Nephron (organoid): Measurements from ENCODE around the gene ETS1.

Experiments
- H3K27ac Mint-ChIP-seq, 3 experiments: 2 replicates each; pipeline ENCODE4 v1.8.0; 2020; ENCODE audit warnings: mixed read lengths in 3 of 3, mild to moderate bottlenecking in 2 of 3, moderate library complexity in 1 of 3
- H3K27me3 Mint-ChIP-seq: 2 replicates; pipeline ENCODE4 v1.8.0; 2021; ENCODE audit warnings: low read depth, mild to moderate bottlenecking, moderate library complexity, mixed read lengths
- H3K36me3 Mint-ChIP-seq: 2 replicates; pipeline ENCODE4 v1.8.0; 2020; ENCODE audit warnings: low read depth, mixed read lengths
- H3K4me1 Mint-ChIP-seq: 2 replicates; pipeline ENCODE4 v1.8.0; 2020; ENCODE audit warnings: mixed read lengths
- H3K4me3 Mint-ChIP-seq, 3 experiments: 2 replicates each; pipeline ENCODE4 v1.8.0; 2020; ENCODE audit warnings: mild to moderate bottlenecking in 3 of 3, mixed read lengths in 3 of 3, moderate library complexity in 2 of 3
- H3K9me3 Mint-ChIP-seq: 2 replicates; pipeline ENCODE4 v1.8.0; 2020; ENCODE audit warnings: mixed read lengths
- TF ChIP-seq, protein P1 (sequence below), 3 experiments: fragments of 200-600 bp; sonication (generic); IDR thresholded peaks; one replicate each; pipeline ENCODE4 v1.5.0; 2021; ENCODE audit warnings: antibody characterized with exemption in 3 of 3; ENCODE audit not compliant: unreplicated experiment in 3 of 3

ETS1 gene

DNA sequence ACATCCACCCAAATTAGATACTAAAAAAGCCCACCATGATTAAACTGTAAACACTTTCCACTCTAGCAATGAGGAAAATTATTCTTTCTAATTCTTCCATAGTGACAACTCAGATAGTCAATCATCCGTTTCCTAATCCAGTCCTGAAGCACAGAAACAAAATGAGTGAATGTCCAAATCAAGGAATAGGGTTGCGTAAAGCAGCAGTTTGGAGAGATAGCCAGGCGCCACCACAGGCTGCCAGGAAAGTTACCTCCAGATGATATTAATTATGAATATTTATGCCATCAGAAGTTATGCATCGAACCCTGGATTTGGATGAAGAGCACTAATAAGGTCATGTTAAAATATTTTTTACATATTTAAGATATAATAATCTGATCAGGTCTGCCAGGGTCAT is 63.2 kb downstream of the ETS1 start:
- H3K4me1 Mint-ChIP-seq, result peaks cover 35% of the 10 kb centered on the region
- H3K27me3 Mint-ChIP-seq, result peaks cover 40% of the 10 kb centered on the region
- H3K9me3 Mint-ChIP-seq, result no peaks in the 10 kb centered on the region
- H3K4me3 Mint-ChIP-seq, result peak overlapping the region; percentile 54 to 91 (median 65)
- H3K27ac Mint-ChIP-seq, result peak overlapping the region; percentile 40 to 92 (median 78)
- H3K36me3 Mint-ChIP-seq, result no peaks in the 10 kb centered on the region
- TF ChIP-seq, protein P1, sequence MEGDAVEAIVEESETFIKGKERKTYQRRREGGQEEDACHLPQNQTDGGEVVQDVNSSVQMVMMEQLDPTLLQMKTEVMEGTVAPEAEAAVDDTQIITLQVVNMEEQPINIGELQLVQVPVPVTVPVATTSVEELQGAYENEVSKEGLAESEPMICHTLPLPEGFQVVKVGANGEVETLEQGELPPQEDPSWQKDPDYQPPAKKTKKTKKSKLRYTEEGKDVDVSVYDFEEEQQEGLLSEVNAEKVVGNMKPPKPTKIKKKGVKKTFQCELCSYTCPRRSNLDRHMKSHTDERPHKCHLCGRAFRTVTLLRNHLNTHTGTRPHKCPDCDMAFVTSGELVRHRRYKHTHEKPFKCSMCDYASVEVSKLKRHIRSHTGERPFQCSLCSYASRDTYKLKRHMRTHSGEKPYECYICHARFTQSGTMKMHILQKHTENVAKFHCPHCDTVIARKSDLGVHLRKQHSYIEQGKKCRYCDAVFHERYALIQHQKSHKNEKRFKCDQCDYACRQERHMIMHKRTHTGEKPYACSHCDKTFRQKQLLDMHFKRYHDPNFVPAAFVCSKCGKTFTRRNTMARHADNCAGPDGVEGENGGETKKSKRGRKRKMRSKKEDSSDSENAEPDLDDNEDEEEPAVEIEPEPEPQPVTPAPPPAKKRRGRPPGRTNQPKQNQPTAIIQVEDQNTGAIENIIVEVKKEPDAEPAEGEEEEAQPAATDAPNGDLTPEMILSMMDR (IDR thresholded peaks at IDR 0.05; ENCODE audit: unreplicated experiment in 3 of 3), result no peak

DNA sequence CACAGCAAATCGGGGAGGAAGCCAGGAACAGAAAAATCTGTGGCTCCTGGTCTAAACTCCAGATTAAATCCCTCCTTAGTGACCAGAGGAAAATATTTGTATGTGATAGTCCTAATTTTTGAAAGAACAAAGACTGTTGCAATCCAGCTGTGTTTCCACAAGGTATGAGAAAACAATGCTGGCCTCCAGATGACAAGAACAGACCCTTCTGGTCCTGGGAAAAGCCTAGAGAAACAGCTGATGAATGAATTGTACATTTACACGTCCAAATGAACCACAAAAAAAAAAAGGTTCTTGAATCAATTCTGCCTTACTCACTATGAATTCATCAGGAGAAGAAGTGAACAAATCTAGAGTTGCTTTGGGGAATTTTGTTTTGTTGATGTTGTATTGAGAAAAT is 63.7 kb downstream of the ETS1 start:
- Mint-ChIP-seq H3K9me3 (no peaks in the 10 kb centered on the region), H3K4me1 (peaks cover 40% of the 10 kb centered on the region), H3K4me3 (peak overlapping the region; percentile 88 to 94 (median 91)), H3K36me3 (no peaks in the 10 kb centered on the region), H3K27me3 (peaks cover 40% of the 10 kb centered on the region), H3K27ac (peak overlapping the region; percentile 78 to 97 (median 92))
- TF ChIP-seq, protein P1 (IDR thresholded peaks at IDR 0.05; ENCODE audit: unreplicated experiment in 3 of 3), result no peak

DNA sequence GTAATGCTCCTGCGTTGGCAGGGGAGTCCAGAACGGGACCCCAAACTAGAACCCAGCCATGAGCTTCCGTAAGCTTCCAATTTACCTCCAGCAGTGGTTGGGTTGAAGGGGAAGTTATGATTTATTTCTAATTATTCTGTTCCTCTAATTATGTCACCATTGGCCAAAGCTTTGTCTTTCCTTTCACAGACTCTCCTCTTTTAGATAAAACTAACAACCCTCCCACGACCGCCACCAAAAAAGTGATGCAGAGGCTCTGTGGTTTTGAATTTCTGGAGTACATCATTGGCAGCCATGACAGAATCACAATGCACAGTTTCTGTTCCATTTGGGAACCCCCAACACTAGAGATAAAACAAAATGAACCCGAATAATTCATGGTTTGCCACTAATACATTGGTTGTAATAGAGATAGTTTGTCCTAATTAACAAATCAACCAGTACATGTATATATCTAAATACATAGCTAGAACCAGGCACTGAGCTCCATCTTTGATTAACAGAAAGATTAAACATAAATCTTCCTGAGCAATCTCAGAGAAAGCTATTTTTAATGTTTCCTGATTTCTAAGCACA is 64.3 kb downstream of the ETS1 start:
- Mint-ChIP-seq H3K27ac (peak overlapping the region; percentile 78 to 97 (median 92)), H3K27me3 (peaks cover 43% of the 10 kb centered on the region), H3K4me3 (peak overlapping the region; percentile 88 to 94 (median 91)), H3K4me1 (peaks cover 46% of the 10 kb centered on the region), H3K36me3 (no peaks in the 10 kb centered on the region), H3K9me3 (no peaks in the 10 kb centered on the region)
- TF ChIP-seq, protein P1 (IDR thresholded peaks at IDR 0.05; ENCODE audit: unreplicated experiment in 3 of 3), result no peak

DNA sequence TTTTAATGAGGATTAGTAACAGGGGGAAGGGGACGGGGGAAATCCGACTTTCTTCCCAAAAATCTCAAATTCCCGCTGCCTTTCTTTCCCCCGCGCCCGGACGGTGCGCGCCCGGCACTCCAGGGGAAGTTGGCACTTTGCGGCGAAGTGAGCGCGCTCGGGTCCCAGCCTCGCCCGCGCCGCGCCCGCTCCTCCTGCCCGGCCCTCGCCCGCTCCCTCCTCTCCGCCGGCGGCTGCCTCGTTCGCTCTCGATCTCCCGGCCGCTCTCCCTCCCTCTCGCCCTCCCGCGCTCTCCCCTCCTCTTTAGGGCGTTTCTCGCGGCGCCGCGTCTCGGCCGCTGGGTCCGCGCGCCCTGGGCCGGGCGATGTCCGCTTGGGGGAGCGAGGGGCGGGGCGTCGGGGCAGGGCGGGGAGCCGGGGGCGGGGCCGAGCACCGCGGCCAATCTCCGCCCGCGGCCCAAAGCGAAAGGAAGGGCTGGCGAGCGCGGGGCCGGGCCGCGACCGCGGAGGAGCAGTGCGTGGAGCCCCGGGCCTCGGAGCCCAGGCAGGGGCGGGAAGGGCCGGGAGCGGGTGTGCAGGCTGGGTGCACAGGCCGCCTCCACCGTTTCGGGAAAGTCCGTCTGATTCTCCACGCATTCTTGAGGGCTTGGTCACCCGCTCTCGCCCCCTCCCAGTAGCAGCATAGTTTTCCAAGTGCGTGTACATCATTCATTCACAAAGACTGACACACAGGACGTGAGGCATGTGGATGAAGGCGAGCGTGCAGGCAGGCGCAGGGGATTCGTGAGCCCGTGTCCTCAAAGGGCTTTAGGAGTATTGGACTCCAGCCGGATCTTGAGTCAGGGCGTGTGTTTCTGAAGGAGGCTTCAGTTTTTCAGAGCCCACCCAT is 65.1 kb downstream of the ETS1 start:
- H3K36me3 Mint-ChIP-seq, result no peaks in the 10 kb centered on the region
- peaks cover 42% of the 10 kb centered on the region for H3K27me3 Mint-ChIP-seq
- H3K27ac Mint-ChIP-seq, result peak overlapping the region; percentile 78 to 97 (median 92)
- H3K4me1 Mint-ChIP-seq, result peaks cover 54% of the 10 kb centered on the region
- H3K4me3 Mint-ChIP-seq, result peak overlapping the region; percentile 88 to 94 (median 91)
- TF ChIP-seq, protein P1 (IDR thresholded peaks at IDR 0.05; ENCODE audit: unreplicated experiment in 3 of 3), result no peak
- H3K9me3 Mint-ChIP-seq, result no peaks in the 10 kb centered on the region

DNA sequence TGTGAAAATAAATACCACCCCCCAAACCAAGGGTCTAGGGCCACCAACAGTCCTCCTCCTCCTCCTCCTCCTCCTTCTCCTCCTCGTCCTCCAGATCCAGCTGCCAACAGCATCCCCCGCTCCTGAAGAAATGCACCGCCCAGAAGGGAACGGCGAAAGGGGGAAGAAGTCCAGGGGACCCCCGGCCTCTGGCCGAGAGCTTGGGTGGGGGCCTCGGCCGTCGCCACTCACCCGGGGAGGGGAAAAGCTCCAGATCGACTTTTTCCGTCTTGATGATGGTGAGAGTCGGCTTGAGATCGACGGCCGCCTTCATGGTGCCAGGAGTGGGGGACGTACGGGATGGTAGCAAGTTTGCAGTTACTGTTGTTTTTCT is 65.7 kb downstream of the ETS1 start:
- peak overlapping the region; percentile 67 to 92 (median 78) for H3K27ac Mint-ChIP-seq
- peak overlapping the region; percentile 88 to 91 (median 90) for H3K4me3 Mint-ChIP-seq
- TF ChIP-seq, protein P1 (IDR thresholded peaks at IDR 0.05; ENCODE audit: unreplicated experiment in 3 of 3), result no peak
- H3K27me3 Mint-ChIP-seq, result peaks cover 41% of the 10 kb centered on the region
- no peaks in the 10 kb centered on the region for H3K9me3 Mint-ChIP-seq
- no peaks in the 10 kb centered on the region for H3K36me3 Mint-ChIP-seq
- H3K4me1 Mint-ChIP-seq, result peaks cover 59% of the 10 kb centered on the region
